ELF-1 (cell line): ENCODE results near the gene RUNX2.
"Not testable (repeated sequence)": the region's sequence is repeated elsewhere in the genome, so short reads cannot be mapped to it uniquely, and the experiment has no call there.

Experiments
- DNase-seq: peaks from one replicate; pipeline ENCODE4 v3.0.0-alpha.2; 2016; ENCODE audit warnings: low read depth, low spot score

Gene RUNX2

GRCh38 chr6:45554591-45554990 lies 226.5 kb downstream of the RUNX2 start:
- no peak for DNase-seq

DNA sequence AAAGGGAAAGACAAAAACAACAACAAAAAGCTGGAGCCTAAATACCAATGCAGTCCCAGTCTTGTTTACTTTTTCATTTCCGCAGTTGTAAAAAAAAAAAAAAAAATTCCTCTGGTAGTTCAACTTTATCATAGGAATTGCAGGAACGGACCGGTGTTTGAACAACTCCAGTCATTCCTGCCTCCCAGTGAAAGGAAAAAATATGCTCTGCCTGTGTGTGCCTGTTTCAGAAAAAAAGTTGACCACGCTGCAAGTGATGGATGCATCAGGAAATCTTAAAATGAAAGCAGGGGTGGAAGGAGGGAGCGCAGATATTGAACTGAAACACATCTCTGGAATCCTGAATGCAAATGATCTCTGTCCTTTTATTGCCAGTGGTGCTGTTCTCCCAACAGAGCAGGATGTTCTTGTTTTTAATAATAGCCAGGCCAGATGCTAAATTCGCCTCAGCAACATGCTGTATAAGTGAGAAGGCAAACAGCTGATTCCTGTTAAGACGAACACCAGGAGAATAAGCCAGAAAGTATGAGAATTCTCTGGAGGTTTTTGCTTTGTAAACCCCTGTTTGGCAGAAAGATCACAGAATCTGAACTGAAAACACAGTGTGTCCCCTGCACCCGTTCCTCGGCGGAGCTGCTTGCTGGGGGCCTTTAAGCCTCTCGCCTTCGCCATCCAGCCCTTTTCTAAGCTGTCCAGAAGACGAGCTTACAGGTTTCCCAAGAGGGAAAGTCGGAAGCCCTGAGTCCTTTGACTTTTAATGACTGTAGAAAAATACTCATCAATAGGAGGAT lies 228.0 kb downstream of the RUNX2 start:
- DNase-seq, result no peak

- DNase-seq, result no peak
Observed at GRCh38 chr6:45556828-45557227, 228.7 kb downstream of the RUNX2 start.

GRCh38 chr6:45557454-45557853 lies 229.3 kb downstream of the RUNX2 start:
- no peak for DNase-seq

GRCh38 chr6:45558858-45559257 lies 230.7 kb downstream of the RUNX2 start:
- no peak for DNase-seq

- DNase-seq, result not testable (repeated sequence)
Observed at GRCh38 chr6:45560321-45560820, 232.2 kb downstream of the RUNX2 start.

- no peak for DNase-seq
Observed at GRCh38 chr6:45562171-45562570, 234.0 kb downstream of the RUNX2 start.

DNA sequence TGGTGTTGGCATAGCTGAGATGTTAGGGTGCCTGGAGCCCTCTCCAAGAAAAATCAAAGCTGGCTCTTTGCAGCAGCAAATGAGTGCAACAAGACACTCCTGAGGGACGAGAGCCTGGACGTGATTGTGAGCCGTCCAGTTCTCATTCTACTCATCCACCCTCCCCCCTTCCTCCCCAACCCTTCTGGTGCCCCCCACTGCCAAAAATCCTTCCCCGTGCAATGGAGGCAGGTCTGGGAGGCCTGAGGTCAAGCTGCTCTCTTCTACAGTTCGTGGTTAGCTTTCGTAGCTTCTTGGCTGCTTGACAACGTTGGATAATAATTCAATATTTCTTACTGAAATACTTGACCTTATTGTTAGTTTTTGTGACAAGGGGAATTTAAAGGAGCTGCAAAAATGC lies 234.9 kb downstream of the RUNX2 start:
- DNase-seq, result no peak

DNA sequence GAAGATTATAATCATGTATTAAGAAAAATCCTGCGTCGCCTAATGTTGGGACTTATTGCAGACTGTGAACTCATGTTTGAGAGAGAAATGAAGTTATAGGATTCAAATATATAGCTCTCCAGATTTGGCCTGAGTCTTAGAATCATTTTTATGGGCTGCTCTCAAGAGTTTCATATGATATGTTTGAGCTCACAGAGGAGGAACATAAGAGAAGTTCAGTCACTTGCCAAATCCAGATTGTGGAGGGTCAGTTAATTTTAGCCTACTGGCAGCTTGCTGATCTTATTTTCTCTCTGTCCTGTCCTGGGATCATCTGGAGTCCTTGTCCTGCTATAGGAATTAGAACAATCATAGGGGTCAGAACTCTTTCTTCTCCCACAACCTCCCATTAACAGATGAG lies 235.7 kb downstream of the RUNX2 start:
- DNase-seq, result no peak

GRCh38 chr6:45566882-45567281 lies 238.8 kb downstream of the RUNX2 start:
- peak; percentile 86 for DNase-seq

- no peak for DNase-seq
Observed at GRCh38 chr6:45567879-45568278, 239.7 kb downstream of the RUNX2 start.

- DNase-seq, result no peak
Observed at GRCh38 chr6:45568626-45569025, 240.5 kb downstream of the RUNX2 start.

GRCh38 chr6:45569210-45569945 lies 241.2 kb downstream of the RUNX2 start:
- DNase-seq, result no peak

DNA sequence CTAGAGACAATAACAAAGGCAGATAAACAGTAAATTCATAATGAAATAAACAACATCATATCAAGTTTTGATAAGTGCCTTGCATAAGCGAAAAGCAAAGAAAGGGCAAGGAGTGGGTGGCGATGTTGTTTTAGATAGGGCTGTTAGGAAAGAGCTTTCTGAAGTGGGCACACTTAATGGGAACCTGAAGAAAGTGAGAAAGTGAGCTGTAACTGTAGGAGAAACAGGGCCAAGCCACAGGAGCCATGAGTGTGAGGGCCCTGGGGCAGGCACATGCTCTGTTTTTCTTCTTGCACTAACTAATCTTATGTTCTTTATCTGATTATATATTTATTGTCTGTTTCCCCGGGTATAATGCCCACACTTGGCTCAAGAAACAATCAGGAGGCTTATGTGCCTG lies 243.0 kb downstream of the RUNX2 start:
- no peak for DNase-seq

DNA sequence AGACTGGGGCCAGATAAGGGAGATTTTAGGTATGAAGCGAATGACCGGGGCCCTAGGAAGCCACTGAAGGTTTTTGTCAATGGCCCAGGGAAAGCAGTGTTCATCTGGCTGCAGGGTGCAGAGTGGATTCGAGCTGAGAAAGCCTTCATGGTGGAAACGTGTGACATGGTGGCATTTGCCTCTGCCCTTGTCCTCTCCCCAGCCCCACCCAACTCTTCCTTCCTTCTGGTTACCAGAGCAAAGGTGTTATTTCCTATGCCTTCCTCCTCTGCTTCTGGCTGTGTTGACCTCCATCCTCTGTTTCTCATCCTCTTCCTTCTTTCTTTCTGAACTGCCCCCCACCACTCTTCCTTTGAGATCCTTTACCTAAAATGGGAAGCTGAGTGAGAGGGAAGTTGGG lies 244.7 kb downstream of the RUNX2 start:
- no peak for DNase-seq

DNA sequence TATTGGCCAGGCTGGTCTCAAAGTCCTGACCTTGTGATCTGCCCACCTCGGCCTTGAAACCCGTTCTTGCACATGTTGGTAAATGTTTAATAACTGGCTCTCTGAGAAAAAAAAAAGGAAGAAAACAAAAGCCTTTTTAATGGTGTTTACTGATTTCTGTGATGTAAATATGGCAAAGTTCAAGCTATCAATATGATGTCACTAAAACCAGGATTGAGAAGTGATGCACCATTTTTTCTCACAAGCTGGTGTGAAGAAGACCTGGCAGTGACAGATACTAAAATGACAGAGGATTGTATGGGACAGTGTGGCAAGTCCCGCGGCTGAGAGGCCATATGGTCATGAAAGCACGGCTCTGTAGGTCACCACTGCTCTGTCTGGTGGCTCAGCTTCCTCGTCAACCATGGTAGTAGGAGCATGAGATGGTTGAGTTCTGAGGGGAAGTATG lies 245.9 kb downstream of the RUNX2 start:
- DNase-seq, result no peak

- no peak for DNase-seq
Observed at GRCh38 chr6:45574885-45575284, 246.8 kb downstream of the RUNX2 start.

- DNase-seq, result no peak
Observed at GRCh38 chr6:45576648-45577624, 248.8 kb downstream of the RUNX2 start.

- no peak for DNase-seq
Observed at GRCh38 chr6:45577836-45578504, 249.8 kb downstream of the RUNX2 start.

GRCh38 chr6:45584127-45584526 lies 256.0 kb downstream of the RUNX2 start:
- no peak for DNase-seq
